RWPE2 (cell line): ENCODE data around the gene SGCB.

ENCODE experiments used
- ATAC-seq: fragments of 200-7000 bp; cut with Tn5 transposase; 3 replicates; pipeline ENCODE4 v1.9.1; 2021; ENCODE audit warnings: low read depth
- DNase-seq: peaks from one replicate; pipeline ENCODE4 v3.0.0-alpha.2; 2020; ENCODE audit warnings: low spot score
- H3K27ac ChIP-seq: fragments of 450-650 bp; 2 replicates; pipeline ENCODE4 v1.5.1; 2017; ENCODE audit warnings: mild to moderate bottlenecking; ENCODE audit not compliant: poor library complexity, severe bottlenecking
- H3K27me3 ChIP-seq: fragments of 250-450 bp; sonication (Bioruptor Pico); 2 replicates; pipeline ENCODE4 v1.5.1; 2021; ENCODE audit warnings: mild to moderate bottlenecking, moderate library complexity; ENCODE audit not compliant: insufficient read depth, poor library complexity, severe bottlenecking
- H3K36me3 ChIP-seq: fragments of 250-450 bp; sonication (Bioruptor Pico); 2 replicates; pipeline ENCODE4 v1.5.1; 2020; ENCODE audit warnings: low read depth, mild to moderate bottlenecking, moderate library complexity
- H3K4me1 ChIP-seq: fragments of 250-450 bp; sonication (Bioruptor Pico); 2 replicates; pipeline ENCODE4 v1.5.1; 2021; ENCODE audit warnings: mild to moderate bottlenecking, moderate library complexity; ENCODE audit not compliant: insufficient read depth, poor library complexity, severe bottlenecking
- H3K4me3 ChIP-seq: fragments of 250-450 bp; sonication (Bioruptor Pico); 2 replicates; pipeline ENCODE4 v1.5.1; 2021; ENCODE audit warnings: mild to moderate bottlenecking, moderate library complexity; ENCODE audit not compliant: severe bottlenecking
- H3K9me3 ChIP-seq: fragments of 250-450 bp; sonication (Bioruptor Pico); 2 replicates; pipeline ENCODE4 v1.5.1; 2021; ENCODE audit warnings: mild to moderate bottlenecking, moderate library complexity; ENCODE audit not compliant: severe bottlenecking
- CTCF ChIP-seq: fragments of 450-650 bp; IDR thresholded peaks from one replicate; pipeline ENCODE4 v1.5.1; 2017; ENCODE audit warnings: mild to moderate bottlenecking, moderate library complexity; ENCODE audit not compliant: poor library complexity, severe bottlenecking

SGCB gene

DNA sequence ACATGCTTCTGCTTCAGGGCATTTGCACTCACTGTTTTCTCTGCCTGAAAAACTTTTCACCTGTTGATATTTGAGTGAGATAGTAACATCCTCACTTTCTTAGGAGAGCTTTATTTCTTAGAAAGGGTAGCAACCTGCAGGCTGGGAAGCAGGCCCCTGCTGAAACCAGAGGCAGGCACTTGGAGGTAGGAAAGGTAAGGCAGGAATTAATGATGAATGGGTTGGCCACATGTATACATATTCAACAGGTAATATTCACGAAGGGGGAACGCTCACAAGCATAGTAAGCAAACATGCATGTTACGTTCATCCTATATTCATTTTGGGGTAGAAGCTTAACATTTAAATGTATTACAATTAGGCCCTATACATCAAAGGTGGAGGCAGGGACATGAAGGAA lies 16.2 kb upstream of the SGCB start:
- Histone ChIP-seq H3K9me3 (no peaks in the 10 kb centered on the region), H3K4me1 (peaks cover 15% of the 10 kb centered on the region), H3K4me3 (no peak overlapping the region), H3K27me3 (no peaks in the 10 kb centered on the region), H3K36me3 (no peaks in the 10 kb centered on the region), H3K27ac (no peak overlapping the region)
- DNase-seq: no peak
- TF ChIP-seq CTCF: no peak
- no peak for ATAC-seq

DNA sequence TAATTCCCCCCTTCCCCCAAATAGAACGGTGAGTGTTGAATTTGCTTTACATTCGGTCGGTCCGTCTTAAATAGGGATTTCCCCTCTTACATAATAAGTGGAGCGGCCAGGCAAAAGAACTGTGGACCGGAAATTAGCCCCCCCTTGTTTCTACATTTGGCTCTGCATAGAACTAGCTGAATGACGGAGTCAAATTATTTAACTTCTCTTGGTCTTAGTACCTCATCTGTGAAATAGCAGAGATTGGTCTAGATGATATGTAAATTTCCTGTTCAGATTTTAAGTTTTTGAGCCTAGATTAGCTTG lies 14.3 kb upstream of the SGCB start:
- DNase-seq: no peak

DNA sequence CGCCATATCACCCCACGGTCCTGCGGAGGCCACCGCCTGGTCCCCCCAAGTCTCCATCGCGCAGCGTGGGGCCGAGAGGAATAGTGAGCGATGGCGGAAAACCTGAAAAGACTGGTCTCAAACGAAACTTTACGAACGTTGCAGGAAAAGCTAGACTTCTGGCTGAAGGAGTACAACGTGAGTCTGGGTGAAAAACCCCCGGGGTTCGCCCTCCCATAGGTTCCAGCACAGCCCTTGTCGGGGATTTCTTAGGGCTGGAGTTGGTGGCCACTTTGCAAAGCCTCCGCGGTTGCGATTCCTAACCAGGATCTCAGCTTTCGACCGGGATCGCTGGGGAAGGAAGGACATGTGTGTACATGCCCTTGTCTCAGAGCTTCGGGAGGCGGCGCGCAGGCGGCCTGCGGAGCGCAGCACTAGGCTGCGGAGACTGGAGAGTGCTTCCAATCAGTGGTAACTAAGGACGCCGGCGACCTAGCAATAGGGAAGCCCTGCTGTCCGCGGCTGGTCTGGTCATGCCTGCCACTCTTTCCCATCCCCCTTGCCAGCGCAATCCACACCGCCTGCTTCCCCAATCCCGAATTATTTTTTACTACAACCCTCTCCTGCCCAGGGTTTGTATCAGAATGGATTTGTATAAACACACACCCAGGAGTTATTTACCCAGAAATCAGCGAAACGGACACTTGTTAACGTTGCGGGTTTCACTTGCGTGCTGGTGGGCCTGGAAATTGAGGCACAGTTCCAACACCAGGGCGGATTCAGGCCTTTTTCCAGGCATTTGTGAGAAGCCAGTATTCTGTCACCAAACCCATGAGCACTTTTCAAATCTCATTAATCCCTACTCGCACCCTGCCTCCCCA lies 13.7 kb upstream of the SGCB start:
- DNase-seq (peak; percentile 94), ATAC-seq (peak; percentile 98)
- Histone ChIP-seq H3K27me3 (no peaks in the 10 kb centered on the region), H3K9me3 (no peaks in the 10 kb centered on the region), H3K27ac (peak overlapping the region; percentile 21), H3K4me1 (no peaks in the 10 kb centered on the region), H3K4me3 (peak overlapping the region; percentile 61), H3K36me3 (no peaks in the 10 kb centered on the region)
- no peak for TF ChIP-seq CTCF

More for the DNA sequence above, 14.3 kb upstream of the SGCB start:
- H3K4me3 ChIP-seq: peak overlapping the region; percentile 61
- no peak overlapping the region for H3K27ac ChIP-seq
- no peak for TF ChIP-seq CTCF
- H3K4me1 ChIP-seq: peaks cover 5% of the 10 kb centered on the region
- H3K9me3 ChIP-seq: no peaks in the 10 kb centered on the region
- no peaks in the 10 kb centered on the region for H3K27me3 ChIP-seq
- H3K36me3 ChIP-seq: no peaks in the 10 kb centered on the region
- ATAC-seq: no peak

DNA sequence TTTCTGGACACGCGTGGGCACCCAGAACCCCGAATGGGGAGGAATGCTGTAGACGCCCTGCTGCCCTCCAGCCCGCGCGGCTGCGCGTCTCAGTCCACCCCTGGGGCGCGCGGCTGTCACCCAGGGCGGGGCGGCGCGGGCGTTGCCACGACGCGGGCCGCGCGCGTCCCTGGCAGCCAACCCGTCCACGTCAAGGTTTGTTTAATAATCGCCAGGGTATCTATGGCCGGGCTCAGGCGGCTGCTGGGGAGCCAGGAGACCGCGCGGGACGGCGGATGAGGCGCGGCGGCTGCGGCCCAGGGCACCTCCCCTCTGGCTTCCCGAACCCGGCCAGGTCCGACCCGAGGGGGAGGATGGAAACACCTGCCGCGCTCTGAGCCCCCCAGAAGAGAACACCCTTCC lies 13.1 kb upstream of the SGCB start, which contains the start of gene SPATA18:
Gene SPATA18, plus strand, starts transcription at position 92 of the 402 bp plus-strand sequence. CDS start 401 bp downstream, outside the sequence.
- Histone ChIP-seq H3K36me3 (no peaks in the 10 kb centered on the region), H3K9me3 (no peaks in the 10 kb centered on the region), H3K4me1 (no peaks in the 10 kb centered on the region), H3K27me3 (no peaks in the 10 kb centered on the region), H3K4me3 (peak within 1 kb of the TSS; percentile 61), H3K27ac (peak within 1 kb of the TSS; percentile 21)
- no peak for DNase-seq
- peak; percentile 49 for ATAC-seq
- TF ChIP-seq CTCF: no peak

GRCh38 chr4:52049266-52049665 lies 11.2 kb upstream of the SGCB start:
- Histone ChIP-seq H3K27ac (no peak overlapping the region), H3K4me3 (no peak overlapping the region), H3K9me3 (no peaks in the 10 kb centered on the region), H3K36me3 (no peaks in the 10 kb centered on the region), H3K27me3 (no peaks in the 10 kb centered on the region), H3K4me1 (no peaks in the 10 kb centered on the region)
- TF ChIP-seq CTCF: no peak
- DNase-seq (no peak), ATAC-seq (no peak)
